ENCODE data around the gene ITGA5. TPM values are rescaled to one million over a fixed set of nuclear protein-coding genes. Genes with fewer than 3 reads are reported as not detected.

ITGA5 gene
- total RNA-seq, 1 donor = 168 TPM

- no peaks in the 10 kb centered on the region for H3K9me3 ChIP-seq (ENCODE audit: low read depth, low read length)
- H3K27me3 ChIP-seq (ENCODE audit: insufficient read depth, low read length) = no peaks in the 10 kb centered on the region
- no peak overlapping the region for H3K4me3 ChIP-seq (ENCODE audit: low read length)
- peaks cover 59% of the 10 kb centered on the region for H3K4me1 ChIP-seq (ENCODE audit: insufficient read depth, low read length)
Observed at GRCh38 chr12:54407183-54407905, 11.7 kb downstream of the ITGA5 start.

- Histone ChIP-seq H3K27me3 (ENCODE audit: insufficient read depth, low read length) (no peaks in the 10 kb centered on the region), H3K9me3 (ENCODE audit: low read depth, low read length) (no peaks in the 10 kb centered on the region), H3K4me1 (ENCODE audit: insufficient read depth, low read length) (peaks cover 42% of the 10 kb centered on the region), H3K4me3 (ENCODE audit: low read length) (no peak overlapping the region)
Observed at GRCh38 chr12:54405573-54405972, 13.5 kb downstream of the ITGA5 start.

GRCh38 chr12:54405106-54405505 lies 14.0 kb downstream of the ITGA5 start:
- Histone ChIP-seq H3K4me1 (ENCODE audit: insufficient read depth, low read length) (peaks cover 37% of the 10 kb centered on the region), H3K9me3 (ENCODE audit: low read depth, low read length) (no peaks in the 10 kb centered on the region)

GRCh38 chr12:54404061-54405004 lies 14.7 kb downstream of the ITGA5 start:
- H3K4me3 ChIP-seq (ENCODE audit: low read length) = no peak overlapping the region
- H3K27me3 ChIP-seq (ENCODE audit: insufficient read depth, low read length) = no peaks in the 10 kb centered on the region
- no peaks in the 10 kb centered on the region for H3K9me3 ChIP-seq (ENCODE audit: low read depth, low read length)
- peaks cover 29% of the 10 kb centered on the region for H3K4me1 ChIP-seq (ENCODE audit: insufficient read depth, low read length)

More at GRCh38 chr12:54405106-54405505, 14.0 kb downstream of the ITGA5 start:
- Histone ChIP-seq H3K27me3 (ENCODE audit: insufficient read depth, low read length) (no peaks in the 10 kb centered on the region), H3K4me3 (ENCODE audit: low read length) (no peak overlapping the region)

GRCh38 chr12:54401119-54401518 lies 17.9 kb downstream of the ITGA5 start:
- H3K4me3 ChIP-seq (ENCODE audit: low read length) = no peak overlapping the region
- no peaks in the 10 kb centered on the region for H3K9me3 ChIP-seq (ENCODE audit: low read depth, low read length)
- peaks cover 6% of the 10 kb centered on the region for H3K4me1 ChIP-seq (ENCODE audit: insufficient read depth, low read length)
- H3K27me3 ChIP-seq (ENCODE audit: insufficient read depth, low read length) = no peaks in the 10 kb centered on the region

GRCh38 chr12:54398995-54399793 lies 19.9 kb downstream of the ITGA5 start:
- Histone ChIP-seq H3K9me3 (ENCODE audit: low read depth, low read length) (no peaks in the 10 kb centered on the region), H3K4me1 (ENCODE audit: insufficient read depth, low read length) (peaks cover 8% of the 10 kb centered on the region), H3K27me3 (ENCODE audit: insufficient read depth, low read length) (no peaks in the 10 kb centered on the region), H3K4me3 (ENCODE audit: low read length) (no peak overlapping the region)

- Histone ChIP-seq H3K4me1 (ENCODE audit: insufficient read depth, low read length) (peaks cover 18% of the 10 kb centered on the region), H3K27me3 (ENCODE audit: insufficient read depth, low read length) (no peaks in the 10 kb centered on the region), H3K9me3 (ENCODE audit: low read depth, low read length) (no peaks in the 10 kb centered on the region), H3K4me3 (ENCODE audit: low read length) (no peak overlapping the region)
Observed at GRCh38 chr12:54398218-54398617, 20.8 kb downstream of the ITGA5 start.

- H3K9me3 ChIP-seq (ENCODE audit: low read depth, low read length) = no peaks in the 10 kb centered on the region
- peaks cover 29% of the 10 kb centered on the region for H3K4me1 ChIP-seq (ENCODE audit: insufficient read depth, low read length)
- no peak overlapping the region for H3K4me3 ChIP-seq (ENCODE audit: low read length)
- H3K27me3 ChIP-seq (ENCODE audit: insufficient read depth, low read length) = no peaks in the 10 kb centered on the region
Observed at GRCh38 chr12:54397157-54397556, 21.9 kb downstream of the ITGA5 start.

- Histone ChIP-seq H3K27me3 (ENCODE audit: insufficient read depth, low read length) (no peaks in the 10 kb centered on the region), H3K4me1 (ENCODE audit: insufficient read depth, low read length) (peaks cover 45% of the 10 kb centered on the region), H3K9me3 (ENCODE audit: low read depth, low read length) (no peaks in the 10 kb centered on the region), H3K4me3 (ENCODE audit: low read length) (no peak overlapping the region)
Observed at GRCh38 chr12:54395545-54395944, 23.5 kb downstream of the ITGA5 start.

GRCh38 chr12:54394986-54395385 lies 24.1 kb downstream of the ITGA5 start:
- H3K9me3 ChIP-seq (ENCODE audit: low read depth, low read length) = no peaks in the 10 kb centered on the region
- peaks cover 49% of the 10 kb centered on the region for H3K4me1 ChIP-seq (ENCODE audit: insufficient read depth, low read length)

GRCh38 chr12:54394281-54394719 lies 24.8 kb downstream of the ITGA5 start:
- no peaks in the 10 kb centered on the region for H3K9me3 ChIP-seq (ENCODE audit: low read depth, low read length)
- H3K4me1 ChIP-seq (ENCODE audit: insufficient read depth, low read length) = peaks cover 56% of the 10 kb centered on the region
- no peaks in the 10 kb centered on the region for H3K27me3 ChIP-seq (ENCODE audit: insufficient read depth, low read length)
- no peak overlapping the region for H3K4me3 ChIP-seq (ENCODE audit: low read length)

More at GRCh38 chr12:54394986-54395385, 24.1 kb downstream of the ITGA5 start:
- Histone ChIP-seq H3K4me3 (ENCODE audit: low read length) (no peak overlapping the region), H3K27me3 (ENCODE audit: insufficient read depth, low read length) (no peaks in the 10 kb centered on the region)

GRCh38 chr12:54393743-54394142 lies 25.3 kb downstream of the ITGA5 start:
- H3K4me1 ChIP-seq (ENCODE audit: insufficient read depth, low read length) = peaks cover 61% of the 10 kb centered on the region
- no peak overlapping the region for H3K4me3 ChIP-seq (ENCODE audit: low read length)
- H3K9me3 ChIP-seq (ENCODE audit: low read depth, low read length) = no peaks in the 10 kb centered on the region
- no peaks in the 10 kb centered on the region for H3K27me3 ChIP-seq (ENCODE audit: insufficient read depth, low read length)

GRCh38 chr12:54393207-54393609 lies 25.9 kb downstream of the ITGA5 start:
- Histone ChIP-seq H3K4me1 (ENCODE audit: insufficient read depth, low read length) (peaks cover 66% of the 10 kb centered on the region), H3K27me3 (ENCODE audit: insufficient read depth, low read length) (no peaks in the 10 kb centered on the region), H3K9me3 (ENCODE audit: low read depth, low read length) (no peaks in the 10 kb centered on the region), H3K4me3 (ENCODE audit: low read length) (no peak overlapping the region)

GRCh38 chr12:54392485-54393206 lies 26.4 kb downstream of the ITGA5 start:
- H3K9me3 ChIP-seq (ENCODE audit: low read depth, low read length) = no peaks in the 10 kb centered on the region
- H3K4me1 ChIP-seq (ENCODE audit: insufficient read depth, low read length) = peaks cover 72% of the 10 kb centered on the region
- H3K4me3 ChIP-seq (ENCODE audit: low read length) = no peak overlapping the region
- H3K27me3 ChIP-seq (ENCODE audit: insufficient read depth, low read length) = no peaks in the 10 kb centered on the region
